Lung (tissue), 12 donors: ENCODE measurements around the gene NFIA. TPM values are rescaled to one million over a fixed set of nuclear protein-coding genes. Genes with fewer than 3 reads are reported as not detected.
"Not testable (repeated sequence)": the region's sequence is repeated elsewhere in the genome, so short reads cannot be mapped to it uniquely, and the experiment has no call there.

Source experiments
- ATAC-seq: fragments of 200-7000 bp; cut with Tn5 transposase; one replicate; pipeline ENCODE4 v1.9.1; 2020; ENCODE audit warnings: moderate number of reproducible peaks; ENCODE audit not compliant: insufficient read depth, low FRiP score
- DNase-seq, 3 donors: peaks; one replicate each; pipeline ENCODE4 v3.0.0-alpha.2; 2013 to 2017
- H3K27ac ChIP-seq, 2 donors: one replicate each; pipeline ENCODE4 v1.5.1; 2013; ENCODE audit warnings: mild to moderate bottlenecking in 2 of 2, moderate library complexity in 2 of 2, control low read depth in 1 of 2, inconsistent platforms in 1 of 2, low read depth in 1 of 2, low read length in 1 of 2
- H3K27me3 ChIP-seq, 3 donors: one replicate each; pipeline ENCODE4 v1.5.1; 2013; ENCODE audit warnings: low read length in 2 of 3; ENCODE audit not compliant: control insufficient read depth in 3 of 3, insufficient read depth in 3 of 3
- H3K36me3 ChIP-seq, 4 donors: one replicate each; pipeline ENCODE4 v1.5.1; 2013; ENCODE audit warnings: low read length in 4 of 4, mild to moderate bottlenecking in 1 of 4, moderate library complexity in 1 of 4; ENCODE audit not compliant: control insufficient read depth in 4 of 4, insufficient read depth in 4 of 4
- H3K4me1 ChIP-seq, 5 donors: one replicate each; pipeline ENCODE4 v1.5.1; 2013; ENCODE audit warnings: low read length in 5 of 5, mild to moderate bottlenecking in 2 of 5, moderate library complexity in 1 of 5; ENCODE audit not compliant: control insufficient read depth in 5 of 5, insufficient read depth in 5 of 5
- H3K4me3 ChIP-seq: one replicate; pipeline ENCODE4 v1.5.1; 2013; ENCODE audit warnings: mild to moderate bottlenecking, control low read depth, moderate library complexity
- H3K9ac ChIP-seq, 2 donors: one replicate each; pipeline ENCODE4 v1.5.1; 2013; ENCODE audit warnings: low read length in 2 of 2, control low read depth in 1 of 2; ENCODE audit not compliant: insufficient read depth in 1 of 2
- H3K9me3 ChIP-seq, 4 donors: one replicate each; pipeline ENCODE4 v1.5.1; 2013; ENCODE audit warnings: low read length in 3 of 4, mild to moderate bottlenecking in 1 of 4, moderate library complexity in 1 of 4; ENCODE audit not compliant: control insufficient read depth in 4 of 4, insufficient read depth in 3 of 4
- CTCF ChIP-seq: IDR thresholded peaks from 2 replicates; pipeline ENCODE4 v1.5.1; 2012; ENCODE audit warnings: mild to moderate bottlenecking; ENCODE audit errors: control extremely low read depth, extremely low read depth
- WGBS, 2 donors: extraction: QIAGEN DNeasy Blood & Tissue Kit; methylation state at CpG; one replicate each; pipeline ENCODE4 v1.1.7; 2013; 5-methylcytosine and 5-hydroxymethylcytosine counted together
- polyA plus RNA-seq, 2 donors: library from polyadenylated mRNA; stranded (reverse); fragments of 200-250 nt; gene quantifications; one replicate each; pipeline ENCODE4 v1.2.1, GENCODE V29; 2013
- total RNA-seq, 2 donors: library from RNA; depleted of rRNA in 1 of 2; stranded (reverse); fragments of >200 nt in 1 of 2; gene quantifications; one replicate each; pipeline ENCODE4 v1.2.1, GENCODE V29; 2014 to 2021
- donor health status: control.
- donor health status: control.
- donor health status: Bipolar disorder and iron deficiency.
- donor health status: healthy.
- donor health status: DM: yes; HTN: yes; CAD: no.

NFIA gene
- total and polyA plus RNA-seq, 4 donors, result 3.0 to 63.4 (median 34.2) TPM

GRCh38 chr1:61071205-61072130 is 10.9 kb upstream of the NFIA start:
- no peaks in the 10 kb centered on the region for H3K9me3 ChIP-seq
- no peak overlapping the region for H3K4me3 ChIP-seq
- WGBS, 2 donors, result 88 to 94% methylated on average over 6 of the region's 6 CpGs
- no peaks in the 10 kb centered on the region for H3K36me3 ChIP-seq
- ATAC-seq (no peak), DNase-seq (no peak)
- H3K27ac ChIP-seq, result no peak overlapping the region
- peaks cover 0 to 4% (median 0%) of the 10 kb centered on the region in 5 donors for H3K4me1 ChIP-seq
- no peak for TF ChIP-seq CTCF
- no peaks in the 10 kb centered on the region for H3K27me3 ChIP-seq
- no peak overlapping the region for H3K9ac ChIP-seq

- Histone ChIP-seq H3K27me3 (no peaks in the 10 kb centered on the region), H3K36me3 (no peaks in the 10 kb centered on the region), H3K9ac (no peak overlapping the region), H3K9me3 (no peaks in the 10 kb centered on the region), H3K27ac (no peak overlapping the region), H3K4me3 (no peak overlapping the region), H3K4me1 (peaks cover 2 to 15% (median 5%) of the 10 kb centered on the region in 5 donors)
- 94 to 97% methylated on average over 5 of the region's 5 CpGs for WGBS, 2 donors
- no peak for ATAC-seq
- DNase-seq, result no peak
- no peak for TF ChIP-seq CTCF
These were observed 8.5 kb upstream of the NFIA start for GRCh38 chr1:61073871-61074270.

DNA sequence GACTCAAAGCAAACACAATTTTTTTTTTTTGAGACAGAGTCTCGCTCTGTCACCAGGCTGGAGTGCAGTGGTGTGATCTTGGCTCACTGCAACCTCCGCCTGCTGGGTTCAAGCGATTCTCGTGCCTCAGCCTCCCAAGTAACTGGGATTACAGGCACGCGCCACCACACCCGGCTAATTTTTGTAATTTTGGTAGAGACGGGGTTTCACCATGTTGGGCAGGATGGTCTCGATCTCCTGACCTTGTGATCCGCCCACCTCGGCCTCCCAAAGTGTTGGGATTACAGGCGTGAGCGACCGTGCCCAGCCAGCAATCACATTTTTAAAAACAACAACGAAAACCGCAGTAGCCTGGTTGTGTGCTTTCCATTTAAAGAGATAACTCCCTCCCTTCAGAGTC is 6.5 kb upstream of the NFIA start:
- not testable (repeated sequence) for ATAC-seq, H3K4me3 ChIP-seq, H3K9ac ChIP-seq, H3K27me3 ChIP-seq, DNase-seq, H3K9me3 ChIP-seq, H3K36me3 ChIP-seq
- 71 to 75% methylated on average over 16 of the region's 16 CpGs for WGBS, 2 donors
- Histone ChIP-seq H3K4me1 (peaks cover 3 to 34% (median 14%) of the 10 kb centered on the region in 5 donors), H3K27ac (peak overlapping the region in 1 of 2 donors; percentile 33)
